Activated CD4-positive, alpha-beta T cell treated with anti-CD3 and anti-CD28 coated beads, Interleukin-10, Interleukin-2, amounts not matched to agents 100 ng/mL and 50 ng/mL, durations not matched to agents 16 hours and 8 hours (primary cell): ENCODE data around the gene HAUS2.

Experiments used
- DNase-seq: peaks from one replicate; pipeline ENCODE4 v3.0.0-alpha.2; 2020

Gene HAUS2

GRCh38 chr15:42611532-42611931, 62.9 kb downstream of the HAUS2 start:
- no peak for DNase-seq

GRCh38 chr15:42612367-42612912, 63.8 kb downstream of the HAUS2 start:
- no peak for DNase-seq

GRCh38 chr15:42616107-42616506, 67.5 kb downstream of the HAUS2 start:
- DNase-seq: no peak
